Nucleus accumbens (tissue), 56 donors: ENCODE measurements around the gene ADK.
A peak's percentile ranks its signal among the peaks of the same experiment; 100 is the strongest.
"Not testable (repeated sequence)": the region's sequence is repeated elsewhere in the genome, so short reads cannot be mapped to it uniquely, and the experiment has no call there.

Experiments
- DNase-seq, 56 donors: peaks; one replicate each; lab custom pipeline; 2025; lab: John Stamatoyannopoulos, UW

Gene ADK

DNA sequence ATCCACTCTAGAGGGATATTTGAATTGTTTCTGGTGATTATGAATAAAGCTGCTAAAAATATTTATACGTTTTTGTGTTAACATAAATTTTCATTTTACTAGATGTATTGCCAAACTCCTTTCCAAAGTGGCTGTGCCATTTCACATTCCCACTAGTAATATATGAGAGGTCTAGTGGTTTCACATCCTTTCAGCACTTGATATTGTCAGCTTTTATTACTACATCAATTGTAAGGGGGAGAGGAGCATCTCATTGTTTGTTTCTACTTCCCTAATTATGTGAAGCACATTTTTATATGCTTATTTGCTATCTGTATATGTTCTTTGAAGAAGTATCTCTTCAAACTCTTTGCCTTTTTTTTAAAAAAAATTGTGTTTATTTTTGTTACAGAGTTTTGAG is 184.5 kb downstream of the ADK start:
- no peak for DNase-seq

- no peak for DNase-seq
Observed at GRCh38 chr10:74337330-74338016, 186.5 kb downstream of the ADK start.

GRCh38 chr10:74342991-74343390 is 192.0 kb downstream of the ADK start:
- DNase-seq: no peak

GRCh38 chr10:74343804-74344203 is 192.8 kb downstream of the ADK start:
- DNase-seq: no peak

- DNase-seq: no peak
Observed at GRCh38 chr10:74344306-74344705, 193.3 kb downstream of the ADK start.

DNA sequence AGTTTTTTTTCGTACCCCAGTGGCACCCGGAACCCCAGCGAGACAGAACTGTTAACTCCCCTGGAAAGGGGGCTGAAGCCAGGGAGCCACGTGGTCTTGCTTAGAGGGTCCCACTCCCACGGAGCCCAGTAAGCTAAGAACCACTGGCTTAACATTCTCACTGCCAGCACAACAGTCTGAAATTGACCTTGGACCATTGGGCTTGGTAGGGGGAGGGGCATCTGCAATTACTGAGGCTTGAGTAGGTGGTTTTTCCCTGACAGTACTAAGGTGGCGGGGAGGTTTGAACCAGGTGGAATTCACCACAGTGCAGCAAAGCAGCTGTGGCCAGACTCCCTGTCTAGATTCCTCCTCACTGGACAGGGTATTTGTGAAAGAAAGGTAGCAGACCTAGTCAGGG is 196.5 kb downstream of the ADK start:
- no peak for DNase-seq

GRCh38 chr10:74353021-74353420 is 202.0 kb downstream of the ADK start:
- not testable (repeated sequence) for DNase-seq

GRCh38 chr10:74361678-74362077 is 210.7 kb downstream of the ADK start:
- DNase-seq: no peak

GRCh38 chr10:74363727-74364126 is 212.7 kb downstream of the ADK start:
- no peak for DNase-seq

DNA sequence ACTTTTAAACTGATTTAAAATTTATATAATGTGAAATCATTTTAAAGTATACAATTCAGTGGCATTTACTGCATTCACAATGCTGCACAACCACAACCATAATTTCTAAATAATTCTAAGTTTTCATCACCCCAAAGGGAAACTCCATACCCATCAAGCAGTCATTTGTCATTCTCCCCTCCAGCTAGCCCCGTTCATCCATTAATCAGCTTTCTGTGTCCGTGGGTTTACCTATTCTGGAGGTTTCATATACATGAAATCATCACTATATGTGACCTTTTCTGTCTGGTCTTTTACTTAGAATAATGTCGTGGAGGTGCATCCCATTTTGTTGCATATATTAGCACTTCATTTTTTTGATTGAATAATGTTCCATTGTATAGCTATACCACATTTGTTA is 214.1 kb downstream of the ADK start:
- no peak for DNase-seq

DNA sequence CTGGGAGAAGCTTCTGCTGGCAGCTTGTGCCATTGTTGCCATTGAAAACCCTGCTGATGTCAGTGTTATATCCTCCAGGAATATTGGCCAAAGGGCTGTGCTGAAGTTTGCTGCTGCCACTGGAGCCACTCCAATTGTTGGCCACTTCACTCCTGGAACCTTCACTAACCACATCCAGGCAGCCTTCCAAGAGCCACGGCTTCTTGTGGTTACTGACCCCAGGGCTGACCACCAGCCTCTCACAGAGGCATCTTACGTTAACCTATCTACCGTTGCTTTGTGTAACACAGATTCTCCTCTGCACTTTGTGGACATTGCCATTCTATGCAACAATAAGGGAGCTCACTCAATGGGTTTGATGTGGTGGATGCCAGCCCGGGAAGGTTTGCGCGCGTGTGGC is 220.7 kb downstream of the ADK start:
- no peak for DNase-seq

GRCh38 chr10:74373059-74373458 is 222.0 kb downstream of the ADK start:
- DNase-seq: no peak

GRCh38 chr10:74377476-74377875 is 226.5 kb downstream of the ADK start:
- no peak for DNase-seq

- DNase-seq: no peak
Observed at GRCh38 chr10:74379474-74379873, 228.5 kb downstream of the ADK start.

GRCh38 chr10:74380795-74381194 is 229.8 kb downstream of the ADK start:
- no peak for DNase-seq

- DNase-seq: no peak
Observed at GRCh38 chr10:74381291-74381853, 230.4 kb downstream of the ADK start.

DNA sequence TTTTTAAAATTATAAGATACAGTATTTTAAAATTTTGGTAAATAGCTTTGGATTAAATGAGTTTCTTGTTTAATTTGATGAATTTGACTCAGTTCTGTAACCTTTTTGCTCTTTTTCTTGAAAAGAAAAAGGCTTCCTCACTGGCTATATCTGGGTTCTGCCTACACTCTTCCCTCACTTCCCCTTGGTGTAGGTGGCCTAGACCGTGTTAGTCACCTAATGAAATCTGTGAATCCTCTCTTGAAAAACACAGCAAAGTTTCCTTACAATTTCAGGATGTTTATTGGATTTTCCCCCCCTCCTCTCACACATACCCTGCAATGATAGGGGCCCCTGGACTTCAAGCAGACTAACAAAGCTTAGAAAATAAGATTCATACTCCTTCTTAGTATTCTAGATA is 231.6 kb downstream of the ADK start:
- peak in 4 of 56 donors; percentile 1 to 16 (median 4) for DNase-seq

DNA sequence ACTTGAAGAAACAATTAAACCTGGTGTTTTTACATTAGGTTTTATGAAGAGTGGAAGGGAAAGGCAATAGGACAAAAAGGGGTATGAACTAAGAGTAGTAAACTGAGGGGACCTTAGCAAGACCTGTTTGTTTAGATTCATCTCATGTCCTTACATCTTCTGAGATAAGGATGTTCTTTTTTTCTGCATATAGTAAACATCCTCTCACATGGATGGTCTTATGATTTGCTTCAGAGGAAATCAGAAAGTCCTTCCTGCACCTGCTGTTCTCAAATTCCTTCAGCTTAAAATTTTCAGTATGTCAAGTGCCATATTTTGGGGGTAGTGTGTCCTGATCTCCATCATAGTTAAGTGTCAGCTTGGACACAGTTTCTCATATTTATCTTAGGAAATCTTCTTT is 232.6 kb downstream of the ADK start:
- DNase-seq: no peak

GRCh38 chr10:74384615-74385183 is 233.7 kb downstream of the ADK start:
- DNase-seq: no peak

DNA sequence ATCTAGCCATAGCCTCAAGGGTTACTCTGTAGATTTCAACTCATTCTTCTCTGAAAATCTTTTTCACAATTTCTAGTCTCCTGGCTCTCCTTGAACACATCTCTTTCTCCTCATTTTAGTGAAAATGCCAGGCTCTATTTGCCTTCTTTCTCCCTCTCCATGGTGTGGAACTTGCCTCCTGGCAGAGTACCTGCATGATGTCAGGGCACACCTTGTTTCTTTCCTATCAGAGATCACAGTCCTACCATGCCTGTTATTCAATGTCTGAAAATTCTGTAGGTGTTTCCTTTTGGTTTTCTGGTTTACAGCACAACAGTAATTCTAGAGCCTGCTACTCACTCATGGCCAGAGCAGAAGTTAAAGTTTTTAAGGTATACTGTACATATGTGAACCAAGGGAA is 237.8 kb downstream of the ADK start:
- no peak for DNase-seq

GRCh38 chr10:74391786-74392185 is 240.8 kb downstream of the ADK start:
- DNase-seq: no peak

- no peak for DNase-seq
Observed at GRCh38 chr10:74394416-74394969, 243.5 kb downstream of the ADK start.
